ENCODE results near the gene RRP1B.

- TF ChIP-seq SUZ12 (IDR thresholded peaks at IDR 0.05; ENCODE audit: extremely low read depth, insufficient read depth, insufficient read length) (no peak), ZNF274 (IDR thresholded peaks at IDR 0.05; ENCODE audit: low read depth, low read length) (no peak), YY1 (IDR thresholded peaks at IDR 0.05; ENCODE audit: insufficient read depth, insufficient read length) (no peak)
Measured at GRCh38 chr21:43718872-43719747, 59.8 kb downstream of the RRP1B start, which contains the start of gene PDXK.
